HepG2 (cell line): ENCODE measurements around the gene HAGHL. TPM values are rescaled to one million over a fixed set of nuclear protein-coding genes. Genes with fewer than 3 reads are reported as not detected.
A peak's percentile ranks its signal among the peaks of the same experiment; 100 is the strongest.

Source experiments
- AHDC1 ChIP-seq: sonication (generic); formaldehyde crosslinking; IDR thresholded peaks from 2 replicates; pipeline ENCODE4 v1.5.1; 2020; ENCODE audit warnings: mild to moderate bottlenecking, missing genetic modification reagents, borderline replicate concordance
- DNMT1 ChIP-seq: sonication (generic); formaldehyde crosslinking; IDR thresholded peaks from 2 replicates; pipeline ENCODE4 v1.5.1; 2020; ENCODE audit warnings: mild to moderate bottlenecking, missing genetic modification reagents
- KLF13 ChIP-seq: sonication (generic); formaldehyde crosslinking; IDR thresholded peaks from 2 replicates; pipeline ENCODE4 v1.4.0; 2020; ENCODE audit warnings: mild to moderate bottlenecking, missing genetic modification reagents
- NAIF1 ChIP-seq: sonication (generic); formaldehyde crosslinking; IDR thresholded peaks from 2 replicates; pipeline ENCODE4 v1.5.0; 2020; ENCODE audit warnings: mild to moderate bottlenecking, missing genetic modification reagents, borderline replicate concordance
- PHF8 ChIP-seq: sonication (generic); formaldehyde crosslinking; IDR thresholded peaks from 2 replicates; pipeline ENCODE4 v1.5.0; 2020; ENCODE audit warnings: missing genetic modification reagents
- PTBP1 ChIP-seq: fragments of 200-400 bp; formaldehyde crosslinking; IDR thresholded peaks from 2 replicates; pipeline ENCODE4 v1.6.1; 2018; ENCODE audit warnings: low read length, low read depth; ENCODE audit not compliant: poor library complexity, severe bottlenecking
- RERE ChIP-seq: IDR thresholded peaks from 2 replicates; pipeline ENCODE4 v1.6.1; 2016; ENCODE audit warnings: low read depth, missing genetic modification reagents, missing compliant biosample characterization
- SP5 ChIP-seq: IDR thresholded peaks from 2 replicates; pipeline ENCODE4 v1.6.1; 2016; ENCODE audit warnings: low read depth, borderline replicate concordance
- TEAD2 ChIP-seq: sonication (generic); formaldehyde crosslinking; IDR thresholded peaks from 2 replicates; pipeline ENCODE4 v1.9.0; 2021; ENCODE audit warnings: missing genetic modification reagents
- TFE3 ChIP-seq: IDR thresholded peaks from 2 replicates; pipeline ENCODE4 v1.6.1; 2016
- ZFP90 ChIP-seq: sonication (generic); formaldehyde crosslinking; IDR thresholded peaks from 2 replicates; pipeline ENCODE4 v1.8.0; 2022; ENCODE audit warnings: missing genetic modification reagents, mild to moderate bottlenecking, inconsistent platforms, borderline replicate concordance
- ZNF292 ChIP-seq: sonication (generic); formaldehyde crosslinking; IDR thresholded peaks from 2 replicates; pipeline ENCODE4 v1.8.1; 2022; ENCODE audit warnings: mild to moderate bottlenecking, low read depth, missing genetic modification reagents, borderline replicate concordance
- ZNF543 ChIP-seq: sonication (generic); formaldehyde crosslinking; IDR thresholded peaks from 2 replicates; pipeline ENCODE4 v1.4.0; 2020; ENCODE audit warnings: mild to moderate bottlenecking, missing genetic modification reagents
- ZSCAN31 ChIP-seq: sonication (generic); formaldehyde crosslinking; IDR thresholded peaks from 2 replicates; pipeline ENCODE4 v1.5.0; 2020; ENCODE audit warnings: low read depth, mild to moderate bottlenecking, missing genetic modification reagents
- polyA plus RNA-seq, 8 experiments: library from polyadenylated mRNA; depleted of rRNA in 3 of 8; stranded (reverse) in 7 of 8; unstranded in 1 of 8; fragments of >200 nt; fragmentation: Illumina TruSeq in 4 of 8; extraction: Trizol in 4 of 8; gene quantifications; 2 replicates each; pipeline versions ENCODE4 v1.2.1 to v1.2.3, GENCODE V29; 2011 to 2016; ENCODE audit warnings: low read depth in 4 of 8, missing spikeins in 1 of 8, mixed read lengths in 1 of 8; ENCODE audit not compliant: insufficient read depth in 1 of 8
- total RNA-seq, 5 experiments: library from RNA; depleted of rRNA; stranded (reverse); fragments of >200 nt; fragmentation: Illumina TruSeq; extraction: Trizol; gene quantifications; 2 replicates each; pipeline ENCODE4 v1.2.3, GENCODE V29; 2016; ENCODE audit warnings: low read depth in 1 of 5

The HAGHL gene
- total and polyA plus RNA-seq, 2 of the 13 experiments (the other 11 are each of a cell fraction or from before 2014, with no cell fraction given), result 3.4 to 8.4 TPM

- TF ChIP-seq TEAD2 (no peak), ZNF292 (CRISPR knock-in tag) (peak; percentile 48; the same call in 1 of the 2 replicates), AHDC1 (CRISPR knock-in tag) (no peak), ZFP90 (CRISPR knock-in tag) (no peak), DNMT1 (CRISPR knock-in tag) (no peak), SP5 (CRISPR knock-in tag) (peak; percentile 52; the same call in 1 of the 2 replicates), PTBP1 (peak; percentile 68), KLF13 (CRISPR knock-in tag) (no peak), PHF8 (CRISPR knock-in tag) (peak; percentile 50), RERE (no peak), TFE3 (peak; percentile 81), ZSCAN31 (CRISPR knock-in tag) (no peak), ZNF543 (peak; percentile 31; the same call in 1 of the 2 replicates), NAIF1 (CRISPR knock-in tag) (no peak)
Observed at GRCh38 chr16:678858-679813, 47.8 kb upstream of the HAGHL start (continued).
